Fibroblast of skin of abdomen (primary cell): ENCODE data around the gene JCAD.

ENCODE experiments used
- DNase-seq: peaks from one replicate; pipeline ENCODE4 v3.0.0-alpha.2; 2013

The JCAD gene

DNA sequence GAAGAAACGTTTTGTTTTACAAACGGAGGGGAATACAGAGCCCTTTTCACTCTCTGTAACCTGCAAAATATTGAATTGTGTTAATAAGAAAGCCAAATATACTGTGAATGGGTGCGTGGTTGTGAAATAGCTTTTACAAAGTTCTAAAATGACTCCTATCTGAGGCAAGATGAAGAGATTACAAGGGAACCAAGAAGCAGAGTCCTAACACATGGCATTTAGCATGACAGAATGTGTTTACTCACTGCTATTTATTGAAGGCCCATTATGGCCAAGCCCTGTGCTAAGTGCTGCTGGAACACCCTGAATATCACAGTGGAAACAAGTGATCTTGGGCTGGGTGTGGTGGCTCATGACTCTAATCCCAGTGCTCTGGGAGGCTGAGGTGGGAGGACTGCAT, 12.9 kb downstream of the JCAD start:
- no peak for DNase-seq

DNA sequence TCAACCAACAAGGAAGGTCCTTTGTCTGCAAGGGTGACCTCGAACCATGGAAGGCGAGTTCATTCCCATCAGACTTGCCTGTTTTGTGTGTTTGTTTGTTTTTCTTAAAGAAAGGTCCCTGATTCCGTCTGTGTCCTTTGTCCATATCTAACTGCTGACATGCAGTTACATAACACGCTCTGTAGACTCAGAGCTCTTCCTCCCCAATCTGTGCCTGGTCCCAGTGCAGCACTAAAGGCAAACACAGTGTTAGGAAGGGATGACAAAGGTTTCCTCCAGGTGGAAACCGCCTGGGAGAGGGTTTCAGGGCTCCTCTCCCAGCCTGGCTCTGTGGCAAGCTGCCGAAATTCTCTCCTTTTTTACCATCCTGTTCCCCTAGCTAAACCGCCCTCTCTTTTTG, 13.4 kb downstream of the JCAD start:
- no peak for DNase-seq

DNA sequence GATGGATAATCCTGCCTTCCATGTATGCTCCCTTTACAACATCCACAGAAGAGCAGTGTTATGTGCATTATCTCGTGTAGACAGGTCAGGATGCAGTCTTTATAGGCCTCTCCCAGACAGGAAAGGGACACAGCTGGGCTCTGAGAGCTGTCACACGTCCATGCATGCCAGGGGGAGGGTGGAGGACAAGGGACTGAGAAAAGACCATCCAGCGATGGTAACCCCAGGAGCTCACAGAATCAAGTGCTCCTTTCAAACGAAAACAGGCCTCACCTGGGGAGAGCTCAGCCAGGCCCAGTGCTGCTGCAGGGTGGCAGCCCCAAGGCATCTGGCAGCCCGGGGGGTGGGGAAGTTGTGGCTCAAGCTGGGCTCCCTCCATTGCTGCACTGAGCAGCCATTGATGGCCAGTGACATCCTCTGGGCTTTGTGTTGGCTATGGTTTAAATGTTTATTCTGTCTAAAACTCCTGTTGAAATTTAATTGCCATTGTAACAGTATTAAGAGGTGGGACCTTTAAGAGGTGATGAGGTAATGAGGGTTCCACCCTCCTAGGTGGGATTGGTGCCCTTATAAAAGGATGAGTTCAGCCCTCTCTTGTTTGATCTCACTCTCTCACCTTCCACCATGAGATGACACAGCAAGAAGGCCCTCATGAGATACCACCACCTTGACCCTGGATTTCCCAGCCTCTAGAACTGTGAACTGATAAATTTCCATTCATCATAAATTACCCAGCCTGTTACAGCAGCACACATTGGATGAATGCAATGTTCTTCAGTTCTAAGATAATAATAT, 15.7 kb downstream of the JCAD start:
- DNase-seq, result no peak

DNA sequence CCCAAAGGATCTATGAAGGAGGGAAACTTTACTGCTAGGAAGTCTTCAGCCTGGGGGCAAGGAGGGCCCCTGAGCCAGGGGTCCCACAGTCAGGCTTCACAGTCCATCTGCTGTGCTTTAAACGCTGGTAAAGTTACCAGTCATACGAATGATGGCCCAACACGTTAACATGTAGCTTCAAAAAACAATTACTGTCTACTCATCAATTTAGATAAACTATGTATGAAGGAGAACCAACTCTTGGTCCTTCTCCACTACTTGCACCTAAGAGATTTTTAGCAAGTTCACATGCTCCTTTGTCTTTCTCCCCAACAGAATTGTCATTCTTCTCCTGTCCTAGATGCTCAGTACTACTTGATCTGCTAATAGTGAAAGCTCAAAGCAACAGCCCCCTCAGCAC, 16.6 kb downstream of the JCAD start:
- no peak for DNase-seq

DNA sequence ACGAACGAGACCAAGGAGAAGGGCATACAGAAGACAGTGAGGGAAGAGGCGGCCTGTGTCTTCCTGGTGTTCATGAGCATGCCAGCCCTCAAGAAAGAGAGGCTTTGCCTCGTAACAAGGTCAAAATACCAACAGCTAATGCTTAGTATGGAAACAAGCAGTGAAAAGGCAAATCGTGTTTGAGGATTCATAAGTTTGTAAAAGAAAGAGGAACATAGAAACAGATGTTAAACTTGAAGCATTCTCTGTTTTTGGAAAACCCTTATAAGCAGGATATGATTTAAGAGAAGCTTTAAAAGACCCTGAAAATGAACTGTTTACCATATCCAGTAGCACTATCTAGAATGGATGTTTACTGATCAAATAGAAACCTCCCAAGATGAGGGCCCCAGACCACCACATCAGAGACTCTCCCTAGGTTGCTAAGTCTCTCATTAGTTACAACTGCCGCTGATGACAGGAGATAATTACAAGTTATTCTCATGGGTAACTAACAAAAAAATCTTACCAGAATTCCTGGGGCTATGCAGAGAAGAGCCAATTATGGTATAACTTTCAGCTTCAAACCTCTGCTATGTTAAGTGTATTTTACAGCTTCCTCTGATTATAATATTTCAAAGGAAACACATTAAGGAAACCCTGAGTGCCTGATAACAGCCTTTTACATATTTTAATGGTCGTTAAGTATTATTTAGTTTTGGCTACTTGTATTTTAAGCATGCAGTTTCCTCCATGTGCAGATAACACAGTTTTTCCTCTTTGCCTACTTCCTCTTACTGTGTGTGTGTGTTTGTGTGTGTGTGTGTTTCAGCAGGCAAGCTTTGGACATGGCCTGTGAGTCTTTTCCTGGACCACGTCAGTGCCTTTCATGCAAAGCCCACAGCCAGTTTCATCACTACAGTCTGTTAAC, 17.9 kb downstream of the JCAD start:
- DNase-seq, result no peak

DNA sequence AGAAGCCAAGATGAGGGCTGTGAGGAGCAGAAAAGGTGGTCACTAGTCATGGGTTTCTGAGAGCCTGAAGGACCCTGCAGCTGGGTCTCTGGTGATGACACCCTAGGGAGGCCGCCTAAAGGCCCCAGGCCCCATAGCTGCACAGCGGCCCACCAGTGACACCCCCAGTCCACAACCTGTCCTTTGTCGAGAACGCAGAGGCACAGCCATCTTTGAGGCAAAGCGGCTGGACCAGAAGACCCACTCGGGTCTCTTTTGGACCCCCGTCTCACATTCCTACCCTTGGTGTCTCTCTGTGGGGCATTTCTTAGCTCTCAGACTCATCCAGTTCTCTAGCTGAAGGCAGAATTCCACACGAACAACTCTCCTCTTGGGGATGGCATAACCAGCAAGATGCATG, 18.8 kb downstream of the JCAD start:
- no peak for DNase-seq

DNA sequence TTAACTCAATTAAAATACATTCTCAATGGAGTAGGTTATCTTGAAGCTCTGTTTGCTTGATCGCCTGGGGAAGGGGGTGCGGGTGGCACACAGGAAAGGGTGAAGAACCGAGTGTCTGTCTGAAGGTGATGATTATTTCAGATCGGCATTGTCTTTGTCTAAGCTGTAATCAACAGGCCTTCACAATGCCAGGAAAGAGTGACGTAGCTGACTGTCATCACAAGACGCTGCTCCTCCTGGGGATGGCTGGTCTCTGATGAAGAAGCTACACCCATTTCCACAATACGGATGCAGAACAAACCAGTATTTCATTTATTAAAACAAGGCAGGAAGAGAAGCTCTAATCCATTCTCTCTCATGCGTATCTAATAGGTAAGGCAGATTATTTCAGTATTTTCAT, 19.4 kb downstream of the JCAD start:
- no peak for DNase-seq

DNA sequence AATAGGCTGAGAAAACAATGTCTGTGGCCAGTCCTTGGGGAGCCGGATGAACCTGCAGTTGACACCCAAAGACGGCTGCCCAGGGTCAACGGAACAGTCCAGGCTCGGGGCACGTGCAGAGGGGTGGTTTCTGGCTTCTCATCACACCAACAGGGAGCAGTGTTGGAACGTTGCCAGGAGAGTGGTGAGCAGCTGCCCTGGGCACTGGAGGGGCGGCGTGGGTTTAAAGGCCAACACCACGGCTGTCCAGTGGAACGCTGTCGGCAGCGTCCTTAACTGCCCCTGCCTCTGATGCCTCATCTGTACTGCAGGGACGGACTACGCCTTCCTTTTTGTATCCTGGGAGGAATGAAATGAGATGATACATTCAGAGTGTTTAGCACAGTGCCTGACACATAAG, 19.8 kb downstream of the JCAD start:
- DNase-seq, result no peak

DNA sequence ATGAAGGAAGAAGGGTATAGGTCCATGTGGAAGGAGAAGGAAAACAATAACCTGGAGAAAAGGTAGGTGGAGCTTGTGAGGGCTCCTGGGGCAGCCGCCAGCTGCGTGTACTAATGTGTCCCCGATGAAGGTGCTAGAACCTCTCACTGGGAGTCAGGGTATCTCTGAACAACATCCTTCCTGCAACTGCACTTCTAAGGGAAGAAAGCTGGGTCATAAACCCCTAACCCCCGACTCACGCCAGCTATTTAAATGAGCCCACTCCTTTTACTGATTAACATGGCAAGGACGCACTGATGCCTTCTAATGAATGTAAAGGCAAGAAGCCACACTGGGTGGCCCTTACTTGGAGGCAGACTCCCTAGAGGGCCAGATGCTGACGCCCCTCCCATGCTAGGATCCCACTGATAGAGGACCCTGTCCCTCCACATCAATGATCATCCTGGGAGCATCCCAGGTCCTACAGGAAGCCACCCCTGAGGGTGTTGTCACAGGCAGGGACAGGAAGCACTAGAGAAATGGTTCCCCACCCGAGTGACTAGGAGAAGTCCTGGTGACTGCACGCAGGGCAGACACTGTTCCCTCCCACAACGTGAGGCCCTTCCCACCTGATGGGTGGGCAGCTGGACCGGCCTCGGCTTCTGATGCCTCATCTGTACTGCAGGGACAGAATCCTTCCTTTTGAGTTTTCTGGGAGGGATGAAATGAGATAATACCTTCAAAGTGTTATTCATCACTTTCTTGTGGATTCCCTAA, 20.4 kb downstream of the JCAD start:
- no peak for DNase-seq

DNA sequence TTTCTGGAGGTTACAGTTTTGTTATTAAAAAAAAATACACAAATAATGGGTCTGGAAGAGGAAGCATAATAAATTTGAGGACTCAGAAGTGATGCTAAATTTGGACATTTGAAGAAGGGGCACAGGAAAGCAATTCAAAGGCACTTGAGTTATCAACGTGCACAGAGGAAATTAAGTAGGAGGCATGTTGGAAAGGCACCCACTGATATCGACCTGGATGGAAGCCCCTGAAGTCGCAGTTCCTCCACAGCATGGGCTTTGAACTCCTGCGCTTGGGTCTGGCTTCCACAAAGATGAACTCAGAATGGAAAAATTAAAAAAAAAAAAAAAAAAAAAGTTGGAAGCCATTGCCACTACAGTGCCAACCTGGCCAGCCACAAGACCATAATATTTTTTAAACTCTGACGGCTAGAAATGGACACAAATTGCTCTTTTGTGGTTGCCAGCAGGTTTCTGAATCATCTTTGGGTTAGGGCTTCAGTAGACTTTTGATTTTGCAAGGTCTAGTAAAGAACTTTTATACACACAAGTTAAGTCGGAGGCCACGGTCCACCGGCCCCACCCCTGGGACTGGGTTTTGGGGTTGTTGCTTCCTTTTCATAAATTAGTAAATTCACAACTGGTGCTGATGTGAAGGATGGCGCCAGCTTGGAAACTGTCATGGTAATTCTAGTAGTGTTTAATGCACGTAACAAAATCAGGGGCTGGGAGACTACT, 21.6 kb downstream of the JCAD start:
- DNase-seq, result no peak

DNA sequence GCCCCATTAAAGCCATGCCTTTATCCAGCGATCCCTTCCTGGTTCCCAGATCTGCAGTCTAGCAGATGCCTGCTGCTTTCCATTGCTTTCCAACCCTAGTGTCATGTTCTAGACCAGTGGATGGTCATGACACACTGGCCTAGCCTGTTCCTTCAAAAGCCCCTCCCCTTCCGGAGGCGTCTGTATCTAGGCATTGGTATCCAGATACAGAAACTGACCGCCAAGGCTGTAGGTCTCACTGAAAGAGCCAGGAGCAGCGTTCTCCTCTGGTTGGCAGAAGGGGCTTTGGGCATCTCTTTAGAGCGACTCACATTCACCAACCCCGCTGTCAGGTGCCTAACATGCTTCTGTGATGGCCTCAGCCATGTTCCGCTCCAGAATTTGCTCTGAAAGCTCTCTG, 22.6 kb downstream of the JCAD start:
- no peak for DNase-seq

DNA sequence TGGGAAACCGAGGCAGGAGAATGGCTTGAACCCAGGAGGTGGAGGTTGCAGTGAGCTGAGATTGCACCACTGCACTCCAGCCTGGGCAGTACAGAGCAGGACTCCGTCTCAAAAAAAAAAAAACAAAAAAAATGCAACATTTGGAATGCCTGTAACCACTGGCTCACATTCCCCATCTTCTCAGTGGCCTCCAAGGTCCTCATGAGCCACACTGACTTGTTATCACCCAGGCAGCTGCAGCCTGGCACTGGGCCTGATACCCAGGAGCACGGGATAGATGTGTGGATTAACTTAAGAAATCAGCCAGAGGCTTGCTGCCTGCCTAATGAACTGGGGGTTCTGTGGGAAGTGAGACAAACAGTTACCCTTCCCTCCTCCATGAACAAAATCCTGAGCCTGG, 23.0 kb downstream of the JCAD start:
- peak; percentile 49 for DNase-seq

DNA sequence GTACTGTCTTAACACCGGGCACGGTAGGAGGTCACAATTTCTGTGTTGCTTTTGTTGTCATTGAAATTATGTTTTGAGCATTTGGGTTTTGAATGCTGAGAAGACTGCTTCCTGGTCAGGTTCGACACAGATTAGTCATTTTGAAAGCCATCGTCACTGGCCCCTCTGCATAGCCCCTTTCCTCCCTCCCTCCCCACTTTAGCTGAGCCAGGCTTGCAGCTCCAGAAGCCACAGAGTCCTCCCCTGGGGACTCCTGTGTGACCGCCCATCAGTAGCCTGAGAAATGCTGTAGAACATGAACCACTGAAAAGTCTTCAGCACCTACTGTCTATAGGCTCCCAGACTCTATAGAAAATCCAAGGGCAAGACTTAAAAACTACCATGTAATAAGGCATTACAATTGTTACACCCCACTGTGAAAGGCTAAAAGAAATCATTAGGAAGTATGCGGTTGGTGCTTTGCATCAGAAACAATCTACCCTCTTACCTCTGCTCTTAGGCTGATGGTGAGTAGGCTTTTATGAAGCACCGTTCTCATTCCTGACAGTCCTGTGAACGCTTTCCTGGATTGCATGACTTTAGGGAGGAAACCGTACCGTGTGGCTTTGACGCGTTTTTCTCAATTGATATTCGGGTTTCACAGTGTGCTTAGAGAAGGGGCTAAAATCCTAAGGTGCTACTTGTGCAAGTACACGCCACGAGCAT, 24.8 kb downstream of the JCAD start:
- DNase-seq, result no peak

DNA sequence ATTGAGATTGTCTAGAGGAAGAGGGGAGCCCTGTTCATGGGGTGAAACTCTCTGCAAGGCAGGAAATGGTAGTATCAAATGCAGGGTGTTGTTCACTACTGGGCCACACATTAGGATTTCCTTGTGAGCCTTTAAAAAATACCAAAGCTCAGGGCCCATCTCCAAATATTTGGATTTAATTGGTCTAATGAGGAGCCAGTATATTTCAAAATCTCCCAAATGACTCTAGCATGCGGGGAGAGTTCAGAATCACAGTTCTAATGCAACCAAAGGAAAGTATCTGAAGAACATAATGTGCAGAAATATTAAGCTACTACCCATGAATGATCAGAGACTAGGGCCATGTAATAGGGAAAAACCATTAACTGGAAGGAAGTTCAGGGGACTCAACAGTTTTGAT, 27.3 kb downstream of the JCAD start:
- no peak for DNase-seq

DNA sequence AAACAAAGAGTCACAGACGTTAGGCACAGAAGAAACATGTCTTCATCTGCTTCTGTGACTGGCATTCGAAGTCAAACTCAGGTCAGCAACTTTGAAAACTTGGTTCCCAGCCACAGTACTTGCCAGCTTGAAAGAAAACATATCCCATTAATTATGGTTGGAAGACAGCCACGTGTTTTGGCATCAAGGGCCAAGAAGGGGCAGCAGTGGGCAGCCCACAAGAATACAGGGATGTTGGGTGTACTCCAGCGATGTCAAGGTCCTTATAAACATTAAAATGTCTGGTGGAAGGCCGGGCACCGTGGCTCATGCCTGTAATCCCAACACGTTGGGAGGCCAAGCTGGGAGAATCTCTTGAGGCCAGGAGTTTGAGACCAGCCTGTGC, 29.5 kb downstream of the JCAD start:
- DNase-seq, result no peak

DNA sequence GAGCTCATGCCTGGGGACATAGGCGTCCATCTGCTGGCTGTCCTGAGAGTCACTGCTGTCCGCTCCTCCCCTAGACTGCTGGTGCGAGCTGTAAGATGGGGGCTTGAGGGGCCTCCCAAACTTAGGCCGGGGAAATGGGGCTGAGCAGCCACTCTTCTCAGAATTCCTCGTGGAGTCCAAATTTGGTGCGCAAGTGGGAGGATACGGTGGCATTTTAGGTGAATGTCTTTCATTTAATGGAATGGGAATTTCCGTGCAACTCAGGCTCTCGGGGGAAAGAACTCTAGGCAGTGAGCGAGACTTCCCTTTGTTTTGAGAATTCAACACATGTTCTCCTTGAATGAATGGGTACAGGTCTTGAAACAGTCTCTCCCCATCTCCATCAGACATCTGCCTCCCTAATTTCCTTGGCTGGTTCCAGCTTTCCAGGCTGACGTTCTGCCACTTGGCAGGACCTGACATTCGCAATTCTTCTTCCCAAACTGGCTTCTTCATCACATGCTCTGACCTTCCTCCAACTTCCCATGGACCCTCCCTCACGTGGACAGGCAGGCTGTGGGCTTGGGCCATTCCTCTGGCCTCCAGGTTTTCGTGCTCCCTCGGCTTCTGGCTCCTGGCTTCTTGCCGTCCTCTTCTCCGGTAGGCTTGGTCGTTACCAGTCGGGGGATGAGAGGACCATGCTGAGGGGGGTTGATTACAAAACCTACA, 30.1 kb downstream of the JCAD start:
- no peak for DNase-seq

DNA sequence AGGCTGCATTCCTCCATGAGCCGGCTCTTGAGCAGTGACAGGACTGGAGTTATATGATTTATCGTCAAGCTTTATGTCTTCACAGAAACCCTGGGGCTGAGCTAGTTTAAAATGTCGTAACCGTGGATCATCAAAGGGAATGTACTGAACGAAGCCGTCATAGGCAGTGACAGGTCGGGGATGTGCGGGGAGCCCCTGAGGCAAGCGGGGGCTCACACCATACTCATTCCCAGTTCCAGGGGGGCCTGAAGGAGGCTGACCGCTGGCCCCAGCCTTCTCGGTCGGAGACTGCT, 30.7 kb downstream of the JCAD start:
- peak; percentile 62 for DNase-seq

DNA sequence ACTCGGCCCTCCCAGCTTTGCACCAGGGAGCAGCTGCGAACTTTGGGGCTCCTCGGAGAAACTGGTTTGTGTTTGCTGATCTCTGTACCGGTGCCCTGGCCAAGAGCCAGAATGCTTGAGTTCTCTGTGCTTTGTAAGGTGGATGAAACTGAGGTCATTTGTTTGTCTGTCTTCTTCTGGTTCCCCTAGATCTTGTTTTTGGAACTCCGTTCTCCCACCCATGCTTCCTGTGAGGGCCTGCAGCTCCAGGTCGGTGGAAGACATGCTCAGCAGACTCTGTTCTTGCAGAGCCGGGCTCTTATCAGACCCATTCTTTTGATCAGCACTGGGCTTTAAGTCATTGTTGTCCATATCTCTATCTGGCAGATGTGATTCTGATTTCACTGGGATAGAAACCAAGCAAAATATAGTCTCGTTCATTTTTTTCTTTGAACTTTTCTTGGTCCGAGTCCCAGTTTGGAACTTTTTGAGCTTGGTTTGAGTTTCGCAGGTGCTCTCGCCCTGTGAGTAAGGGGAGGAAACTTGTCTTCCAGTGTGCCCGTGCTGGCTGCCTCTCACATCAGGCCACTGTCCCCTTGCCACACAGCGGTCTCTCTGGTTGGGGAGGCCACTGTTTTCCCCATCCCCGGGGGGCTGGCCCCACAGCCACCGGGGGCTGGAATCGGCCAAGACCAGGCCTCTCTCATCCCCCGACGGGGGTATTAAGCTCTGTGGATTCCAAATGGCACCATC, 31.2 kb downstream of the JCAD start:
- DNase-seq, result no peak

DNA sequence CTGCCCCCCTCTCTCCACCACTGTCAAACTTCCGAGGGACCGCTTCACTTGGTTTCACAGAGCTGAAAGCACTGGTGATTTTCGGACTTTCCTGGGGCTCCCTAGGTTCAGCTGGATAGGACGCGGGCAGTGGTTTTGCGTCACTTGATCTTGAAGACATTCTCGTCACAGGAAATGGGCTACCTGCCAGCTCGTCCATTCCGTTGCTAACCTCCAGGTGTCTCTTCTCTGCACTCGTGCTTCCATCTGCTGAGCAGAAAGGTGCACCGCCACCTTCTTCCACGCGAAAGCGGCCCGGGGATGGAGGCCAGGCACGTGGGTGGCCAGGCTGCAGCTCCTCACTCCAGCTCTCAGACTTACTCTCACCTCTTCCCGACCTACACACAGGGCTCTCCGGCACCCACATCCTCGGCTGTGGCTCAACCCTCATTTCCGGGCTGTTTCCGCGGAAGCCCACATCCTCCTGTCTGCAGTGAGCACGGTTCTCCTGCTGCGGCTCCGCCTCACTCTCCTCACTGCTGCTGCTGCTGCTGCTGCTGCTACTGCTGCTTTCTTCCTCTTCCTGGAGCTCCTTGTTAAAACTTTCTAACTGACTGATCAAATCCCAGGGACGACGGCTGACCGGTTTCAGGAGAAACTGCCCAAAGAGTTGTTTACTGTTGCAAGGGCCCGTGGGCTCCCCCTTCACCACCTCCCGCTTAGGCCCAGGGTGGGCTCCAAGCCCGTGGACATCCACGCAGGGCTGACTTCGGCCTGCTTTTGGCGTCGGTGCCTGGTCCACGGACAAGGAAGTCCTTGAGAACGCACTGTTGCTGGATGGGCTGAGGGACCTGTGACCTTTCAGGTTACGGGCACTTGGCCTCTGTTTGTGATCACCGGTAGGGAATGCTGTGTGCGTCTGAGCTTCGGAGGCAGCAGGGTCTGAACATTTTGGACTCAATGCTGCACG, 32.1 kb downstream of the JCAD start:
- DNase-seq, result no peak

DNA sequence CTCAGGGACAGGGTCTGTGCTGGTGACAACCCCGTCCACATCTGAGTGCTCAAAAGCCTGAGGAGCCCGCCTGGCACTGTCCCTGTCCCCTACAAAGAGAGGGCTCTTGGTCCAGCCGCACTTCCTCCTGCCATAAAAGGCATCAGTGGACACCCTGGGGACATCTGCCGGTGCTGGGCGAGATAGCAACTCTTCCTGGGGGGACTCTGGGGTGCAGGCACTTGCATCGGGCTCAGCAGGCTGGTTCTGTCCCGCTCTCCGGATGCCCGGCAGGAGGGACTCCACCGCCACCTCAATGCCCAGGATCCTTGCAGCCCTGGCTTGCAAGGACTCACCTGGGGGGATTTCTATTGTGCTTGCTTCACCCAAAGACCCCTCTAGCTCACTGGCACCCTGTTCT, 32.8 kb downstream of the JCAD start:
- DNase-seq, result no peak
